H9 (cell line): ENCODE measurements around the gene FSTL4. TPM values are rescaled to one million over a fixed set of nuclear protein-coding genes. Genes with fewer than 3 reads are reported as not detected.

Source experiments
- DNase-seq: peaks from one replicate; pipeline ENCODE4 v3.0.0-alpha.2; 2017
- H2AFZ ChIP-seq: one replicate; pipeline ENCODE4 v1.6.1; 2013; ENCODE audit warnings: mild to moderate bottlenecking, low read length, control low read depth, moderate library complexity
- H2AK5ac ChIP-seq: 2 replicates; pipeline ENCODE4 v1.6.1; 2013; ENCODE audit warnings: low read length, control low read depth, mixed read lengths; ENCODE audit not compliant: insufficient read length
- H2BK120ac ChIP-seq: one replicate; pipeline ENCODE4 v1.6.1; 2013; ENCODE audit warnings: low read depth, mild to moderate bottlenecking, low read length, control low read depth, inconsistent platforms; ENCODE audit not compliant: poor library complexity, severe bottlenecking
- H2BK12ac ChIP-seq: 2 replicates; pipeline ENCODE4 v1.6.1; 2013; ENCODE audit warnings: low read length, control low read depth, mixed read lengths, low read depth; ENCODE audit not compliant: insufficient read length
- H2BK15ac ChIP-seq: 2 replicates; pipeline ENCODE4 v1.6.1; 2013; ENCODE audit warnings: low read depth, low read length, control low read depth
- H2BK20ac ChIP-seq: one replicate; pipeline ENCODE4 v1.6.1; 2013; ENCODE audit warnings: low read depth, mild to moderate bottlenecking, low read length, control low read depth, inconsistent platforms; ENCODE audit not compliant: poor library complexity, severe bottlenecking
- H2BK5ac ChIP-seq: 2 replicates; pipeline ENCODE4 v1.6.1; 2013; ENCODE audit warnings: low read length, control low read depth, mixed read lengths; ENCODE audit not compliant: insufficient read length
- H3K14ac ChIP-seq: 2 replicates; pipeline ENCODE4 v1.6.1; 2013; ENCODE audit warnings: low read length, control low read depth; ENCODE audit not compliant: insufficient read depth
- H3K18ac ChIP-seq: 2 replicates; pipeline ENCODE4 v1.6.1; 2013; ENCODE audit warnings: low read depth, mild to moderate bottlenecking, mixed read lengths, low read length, control low read depth; ENCODE audit not compliant: insufficient read length
- H3K23ac ChIP-seq: 2 replicates; pipeline ENCODE4 v1.6.1; 2013; ENCODE audit warnings: low read length, control low read depth, mixed read lengths, low read depth; ENCODE audit not compliant: insufficient read length
- H3K23me2 ChIP-seq: 2 replicates; pipeline ENCODE4 v1.6.1; 2013; ENCODE audit warnings: low read depth, mild to moderate bottlenecking, mixed read lengths, low read length, control low read depth; ENCODE audit not compliant: insufficient read length, poor library complexity, severe bottlenecking
- H3K27ac ChIP-seq: 2 replicates; pipeline ENCODE4 v1.5.1; 2013; ENCODE audit warnings: low read length, control low read depth, mixed read lengths, low read depth; ENCODE audit not compliant: insufficient read length
- H3K27me3 ChIP-seq: 2 replicates; pipeline ENCODE4 v1.6.1; 2013; ENCODE audit warnings: low read length, control low read depth, inconsistent platforms; ENCODE audit not compliant: insufficient read depth
- H3K4ac ChIP-seq: 2 replicates; pipeline ENCODE4 v1.6.1; 2013; ENCODE audit warnings: low read depth, mild to moderate bottlenecking, control low read depth, inconsistent platforms, low read length, moderate library complexity
- H3K4me1 ChIP-seq: 2 replicates; pipeline ENCODE4 v1.6.1; 2013; ENCODE audit warnings: low read length, control low read depth, inconsistent platforms; ENCODE audit not compliant: insufficient read depth
- H3K4me2 ChIP-seq: 2 replicates; pipeline ENCODE4 v1.6.1; 2013; ENCODE audit warnings: low read length, control low read depth, mixed read lengths; ENCODE audit not compliant: insufficient read length, insufficient read depth
- H3K56ac ChIP-seq: 2 replicates; pipeline ENCODE4 v1.6.1; 2013; ENCODE audit warnings: low read depth, mild to moderate bottlenecking, mixed read lengths, low read length, control low read depth; ENCODE audit not compliant: insufficient read length
- H3K79me1 ChIP-seq: 2 replicates; pipeline ENCODE4 v1.6.1; 2013; ENCODE audit warnings: low read depth, mild to moderate bottlenecking, moderate library complexity, low read length, control low read depth, inconsistent platforms; ENCODE audit not compliant: insufficient read depth, poor library complexity, severe bottlenecking
- H3K79me2 ChIP-seq: 2 replicates; pipeline ENCODE4 v1.6.1; 2013; ENCODE audit warnings: low read length, control low read depth, inconsistent platforms; ENCODE audit not compliant: insufficient read depth
- H3K9ac ChIP-seq: 2 replicates; pipeline ENCODE4 v1.6.1; 2013; ENCODE audit warnings: low read length, control low read depth, mixed read lengths; ENCODE audit not compliant: insufficient read length; ENCODE audit errors: extremely low read depth
- H3K9me3 ChIP-seq: one replicate; pipeline ENCODE4 v1.6.1; 2013; ENCODE audit warnings: low read depth, low read length, inconsistent platforms; ENCODE audit not compliant: control insufficient read depth
- H3T11ph ChIP-seq: one replicate; pipeline ENCODE4 v1.6.1; 2013; ENCODE audit warnings: mild to moderate bottlenecking, low read length, control low read depth, inconsistent platforms
- H4K20me1 ChIP-seq: one replicate; pipeline ENCODE4 v1.6.1; 2013; ENCODE audit not compliant: control insufficient read depth, insufficient read length, insufficient read depth
- H4K5ac ChIP-seq: 2 replicates; pipeline ENCODE4 v1.6.1; 2013; ENCODE audit warnings: low read depth, mild to moderate bottlenecking, mixed read lengths, low read length, control low read depth; ENCODE audit not compliant: insufficient read length
- H4K8ac ChIP-seq: replicated peaks from 2 replicates; pipeline ENCODE4 v1.6.1; 2013; ENCODE audit warnings: low read length, control low read depth, mixed read lengths, low read depth; ENCODE audit not compliant: insufficient read length
- H4K91ac ChIP-seq: 2 replicates; pipeline ENCODE4 v1.6.1; 2013; ENCODE audit warnings: low read depth, mild to moderate bottlenecking, moderate library complexity, mixed read lengths, low read length, control low read depth; ENCODE audit not compliant: insufficient read length
- H3K27ac Mint-ChIP-seq, 3 experiments: 2 replicates in 2 of 3; 3 replicates in 1 of 3; pipeline ENCODE4 v1.8.0; 2020 to 2021; ENCODE audit warnings: mixed read lengths in 3 of 3, mild to moderate bottlenecking in 1 of 3, moderate library complexity in 1 of 3
- H3K27me3 Mint-ChIP-seq: 2 replicates; pipeline ENCODE4 v1.8.0; 2021; ENCODE audit warnings: low read depth, mild to moderate bottlenecking, moderate library complexity, mixed read lengths
- H3K36me3 Mint-ChIP-seq, 3 experiments: 2 replicates in 2 of 3; 3 replicates in 1 of 3; pipeline ENCODE4 v1.8.0; 2020 to 2021; ENCODE audit warnings: low read depth in 3 of 3, mixed read lengths in 3 of 3; ENCODE audit not compliant: insufficient read depth in 1 of 3
- H3K4me1 Mint-ChIP-seq, 2 experiments: 2 replicates each; pipeline ENCODE4 v1.8.0; 2020; ENCODE audit warnings: mixed read lengths in 2 of 2
- H3K4me3 Mint-ChIP-seq, 2 experiments: 2 replicates in 1 of 2; 3 replicates in 1 of 2; pipeline ENCODE4 v1.8.0; 2020 to 2021; ENCODE audit warnings: mild to moderate bottlenecking in 2 of 2, mixed read lengths in 2 of 2, moderate library complexity in 1 of 2
- H3K9me3 Mint-ChIP-seq, 2 experiments: 2 replicates in 1 of 2; 3 replicates in 1 of 2; pipeline ENCODE4 v1.8.0; 2020; ENCODE audit warnings: mild to moderate bottlenecking in 2 of 2, mixed read lengths in 2 of 2, moderate library complexity in 1 of 2
- WGBS: extraction: QIAGEN DNeasy Blood & Tissue Kit; methylation state at CpG from one replicate; pipeline ENCODE4 v1.1.7; 2013; ENCODE audit warnings: missing lambda C conversion rate, low lambda C conversion rate, mixed read lengths; ENCODE audit not compliant: insufficient read length; ENCODE audit errors: extremely low coverage; 5-methylcytosine and 5-hydroxymethylcytosine counted together
- total RNA-seq: library from RNA; stranded (reverse); gene quantifications from 2 replicates; pipeline ENCODE4 v1.2.1, GENCODE V29; 2021
- TF ChIP-seq, protein P1 (sequence below): fragments of 200-600 bp; sonication (generic); conservative IDR thresholded peaks from 3 replicates; pipeline ENCODE4 v1.8.0; 2021; ENCODE audit warnings: antibody characterized with exemption, mild to moderate bottlenecking

Gene FSTL4
- total RNA-seq, 1 experiment from 2014 or later = 5.7 TPM

- no peak overlapping the region for H4K5ac ChIP-seq
- H3K79me2 ChIP-seq = no peaks in the 10 kb centered on the region
- H3K9me3 ChIP-seq = no peaks in the 10 kb centered on the region
- no peak overlapping the region for H3K4me3 Mint-ChIP-seq
- H3K27ac Mint-ChIP-seq = no peak overlapping the region
- H3K27me3 ChIP-seq = no peaks in the 10 kb centered on the region
- H3K23me2 ChIP-seq = no peaks in the 10 kb centered on the region
- H3K4me1 Mint-ChIP-seq = peaks cover 5 to 7% of the 10 kb centered on the region in 2 experiments; a peak in 3 of 4 replicates
- no peaks in the 10 kb centered on the region for H3K79me1 ChIP-seq
- no peaks in the 10 kb centered on the region; the same call in 1 of the 2 replicates for H3K27me3 Mint-ChIP-seq
- no peak overlapping the region for H3K14ac ChIP-seq
- no peak overlapping the region for H2BK15ac ChIP-seq
- H3K56ac ChIP-seq = no peak overlapping the region
- H2BK20ac ChIP-seq = no peak overlapping the region
- H3K4ac ChIP-seq = no peak overlapping the region
- TF ChIP-seq, protein P1, sequence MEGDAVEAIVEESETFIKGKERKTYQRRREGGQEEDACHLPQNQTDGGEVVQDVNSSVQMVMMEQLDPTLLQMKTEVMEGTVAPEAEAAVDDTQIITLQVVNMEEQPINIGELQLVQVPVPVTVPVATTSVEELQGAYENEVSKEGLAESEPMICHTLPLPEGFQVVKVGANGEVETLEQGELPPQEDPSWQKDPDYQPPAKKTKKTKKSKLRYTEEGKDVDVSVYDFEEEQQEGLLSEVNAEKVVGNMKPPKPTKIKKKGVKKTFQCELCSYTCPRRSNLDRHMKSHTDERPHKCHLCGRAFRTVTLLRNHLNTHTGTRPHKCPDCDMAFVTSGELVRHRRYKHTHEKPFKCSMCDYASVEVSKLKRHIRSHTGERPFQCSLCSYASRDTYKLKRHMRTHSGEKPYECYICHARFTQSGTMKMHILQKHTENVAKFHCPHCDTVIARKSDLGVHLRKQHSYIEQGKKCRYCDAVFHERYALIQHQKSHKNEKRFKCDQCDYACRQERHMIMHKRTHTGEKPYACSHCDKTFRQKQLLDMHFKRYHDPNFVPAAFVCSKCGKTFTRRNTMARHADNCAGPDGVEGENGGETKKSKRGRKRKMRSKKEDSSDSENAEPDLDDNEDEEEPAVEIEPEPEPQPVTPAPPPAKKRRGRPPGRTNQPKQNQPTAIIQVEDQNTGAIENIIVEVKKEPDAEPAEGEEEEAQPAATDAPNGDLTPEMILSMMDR = no peak
- H2BK12ac ChIP-seq = no peak overlapping the region
- no peak overlapping the region for H2AFZ ChIP-seq
- H3K23ac ChIP-seq = no peak overlapping the region
- H3K9ac ChIP-seq = no peak overlapping the region
- no peak overlapping the region for H3K18ac ChIP-seq
- WGBS = no CpG with 5 or more reads among the region's 1 CpG
- no peak overlapping the region for H2BK5ac ChIP-seq
- no peaks in the 10 kb centered on the region for H4K20me1 ChIP-seq
- no peak overlapping the region for H4K8ac ChIP-seq
- DNase-seq = no peak
- no peaks in the 10 kb centered on the region for H3K9me3 Mint-ChIP-seq
- H3K36me3 Mint-ChIP-seq = no peaks in the 10 kb centered on the region
- H3K27ac ChIP-seq = no peak overlapping the region
- H2AK5ac ChIP-seq = no peak overlapping the region
- H3K4me2 ChIP-seq = no peak overlapping the region
- H2BK120ac ChIP-seq = no peak overlapping the region
- no peaks in the 10 kb centered on the region for H3K4me1 ChIP-seq
- H3T11ph ChIP-seq = no peak overlapping the region
- no peak overlapping the region for H4K91ac ChIP-seq
These were observed 386.2 kb downstream of the FSTL4 start for GRCh38 chr5:133226186-133226585.
